GM21526 (cell line): ENCODE measurements around the gene GRIK4.

Experiments
- ATAC-seq: cut with Tn5 transposase; IDR thresholded peaks from one replicate; pipeline ENCODE4 v1.9.1; 2021; ENCODE audit warnings: moderate library complexity; ENCODE audit not compliant: unreplicated experiment, low FRiP score

Gene GRIK4

GRCh38 chr11:120547316-120547715 lies 35.8 kb downstream of the GRIK4 start:
- no peak for ATAC-seq

GRCh38 chr11:120547811-120548681 lies 36.5 kb downstream of the GRIK4 start:
- ATAC-seq, result no peak

GRCh38 chr11:120548682-120549209 lies 37.2 kb downstream of the GRIK4 start:
- no peak for ATAC-seq

GRCh38 chr11:120549346-120549745 lies 37.8 kb downstream of the GRIK4 start:
- ATAC-seq, result no peak

DNA sequence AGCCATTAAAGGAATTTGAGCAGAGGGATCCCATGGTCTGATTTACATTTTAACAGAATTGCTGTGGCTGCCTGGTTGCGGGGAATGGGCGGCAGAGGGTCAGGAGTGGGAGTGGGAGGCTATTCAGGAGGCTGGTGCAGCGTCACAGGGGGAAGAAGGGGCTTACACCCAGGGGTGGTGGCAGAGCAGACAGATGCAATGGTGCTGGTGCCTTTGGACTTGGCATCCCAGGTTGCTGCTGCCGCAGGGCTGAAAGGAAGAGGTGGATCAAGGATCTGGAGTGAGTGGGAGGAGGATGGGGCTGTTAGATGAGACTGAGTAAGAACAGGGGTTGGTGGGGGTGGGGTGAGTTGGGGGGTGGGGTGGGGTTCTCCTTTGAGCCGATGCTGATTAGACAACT lies 38.5 kb downstream of the GRIK4 start:
- no peak for ATAC-seq

GRCh38 chr11:120551191-120551590 lies 39.6 kb downstream of the GRIK4 start:
- no peak for ATAC-seq

DNA sequence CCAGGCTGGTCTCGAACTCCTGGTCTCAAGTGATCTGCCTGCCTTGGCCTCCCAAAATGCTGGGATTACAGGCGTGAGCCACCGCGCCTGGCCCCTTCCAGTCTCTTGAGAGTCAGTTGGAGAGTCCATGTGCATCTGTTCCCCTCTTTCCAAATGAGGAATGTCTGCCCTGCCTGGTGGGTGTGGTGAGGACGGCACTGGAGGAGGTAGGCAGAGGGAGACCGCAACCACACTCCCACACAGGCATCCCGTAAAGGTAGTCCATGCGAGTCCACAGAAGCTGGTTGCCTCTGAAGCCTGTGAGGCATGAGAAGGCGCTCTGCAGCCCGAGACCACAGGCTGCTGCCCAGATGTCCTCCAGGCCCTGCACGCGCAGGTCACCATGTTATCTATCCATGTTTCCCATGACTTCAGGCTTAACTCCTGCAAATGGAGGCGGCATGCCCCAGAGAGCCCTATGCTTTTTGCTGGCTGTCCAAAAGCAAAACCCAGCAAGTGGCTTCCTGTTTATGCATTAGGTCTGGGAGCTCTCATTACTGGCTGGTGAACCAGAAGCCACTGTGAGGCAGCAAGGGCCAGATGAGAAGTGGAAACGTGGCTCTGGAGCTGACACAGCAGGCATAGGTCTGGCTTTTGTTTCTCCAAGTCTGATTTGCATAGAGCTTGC lies 43.4 kb downstream of the GRIK4 start:
- no peak for ATAC-seq

DNA sequence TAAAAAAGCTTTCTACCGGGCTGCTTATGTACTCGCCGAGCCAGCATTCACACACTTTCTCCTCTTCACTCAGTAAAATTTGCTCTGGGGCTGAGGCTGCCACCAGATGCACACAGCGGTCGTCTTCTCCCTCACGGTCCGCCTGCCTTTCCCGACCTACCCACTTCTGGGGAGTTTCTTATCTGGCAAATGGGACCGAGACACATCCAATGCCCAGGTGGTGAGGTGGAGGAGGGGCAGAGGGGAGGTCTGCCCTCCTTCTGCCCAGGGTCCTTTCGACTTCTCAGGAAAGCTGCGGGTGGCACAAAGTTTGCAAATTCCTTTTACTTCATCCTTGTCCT lies 43.9 kb downstream of the GRIK4 start:
- ATAC-seq, result no peak

DNA sequence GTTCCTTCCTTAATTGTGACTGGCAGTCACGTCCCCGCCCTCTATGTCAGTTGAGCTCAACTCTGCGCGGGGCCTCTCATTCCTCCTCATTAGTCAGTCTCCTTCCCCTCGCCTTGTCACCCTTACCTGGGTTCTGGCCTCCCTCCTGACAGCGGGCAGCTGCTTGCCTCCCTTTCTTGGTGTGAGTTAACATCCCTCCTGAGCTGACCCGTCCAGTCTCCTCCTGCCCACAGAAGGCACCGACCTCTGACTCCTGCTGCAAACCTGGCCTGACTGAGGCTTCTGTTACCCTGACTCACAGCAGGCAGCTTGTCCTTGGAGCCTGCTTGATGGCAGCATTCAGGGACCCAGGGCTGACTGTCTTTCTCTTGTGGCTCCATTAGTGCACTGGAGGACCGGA lies 45.2 kb downstream of the GRIK4 start:
- no peak for ATAC-seq

DNA sequence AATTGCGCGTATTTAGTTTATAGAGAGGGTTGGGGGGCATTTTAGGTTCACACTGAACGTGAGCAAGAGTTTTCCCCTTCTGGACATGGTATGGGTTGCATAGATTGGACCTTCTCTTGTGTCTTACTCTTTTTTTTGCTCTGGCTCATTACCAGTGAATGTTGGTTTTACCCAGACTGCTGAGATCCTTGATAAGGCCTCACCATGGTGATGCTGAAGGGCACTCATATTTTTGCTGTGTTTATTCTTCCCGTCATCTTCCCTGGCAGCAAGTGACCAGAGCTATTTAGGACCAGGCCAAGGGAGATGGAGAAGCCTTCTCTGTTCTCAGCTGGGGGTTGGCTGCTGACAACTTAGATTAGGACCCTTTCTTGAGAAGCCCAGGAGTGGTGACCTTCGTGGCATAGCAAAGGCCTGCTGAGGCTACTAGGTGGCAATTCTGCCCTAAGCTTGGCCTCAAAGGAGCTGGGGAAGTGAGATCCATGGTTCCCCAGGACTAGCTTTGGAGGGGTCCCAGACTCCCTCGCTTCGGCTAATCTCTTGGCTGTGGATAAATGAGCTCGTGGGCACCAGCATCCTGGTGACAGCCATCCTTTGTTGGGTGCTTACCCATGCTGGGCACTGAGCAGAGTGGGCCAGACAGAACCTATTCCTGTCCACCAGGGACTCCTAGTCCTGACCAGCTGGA lies 47.3 kb downstream of the GRIK4 start:
- ATAC-seq, result no peak

DNA sequence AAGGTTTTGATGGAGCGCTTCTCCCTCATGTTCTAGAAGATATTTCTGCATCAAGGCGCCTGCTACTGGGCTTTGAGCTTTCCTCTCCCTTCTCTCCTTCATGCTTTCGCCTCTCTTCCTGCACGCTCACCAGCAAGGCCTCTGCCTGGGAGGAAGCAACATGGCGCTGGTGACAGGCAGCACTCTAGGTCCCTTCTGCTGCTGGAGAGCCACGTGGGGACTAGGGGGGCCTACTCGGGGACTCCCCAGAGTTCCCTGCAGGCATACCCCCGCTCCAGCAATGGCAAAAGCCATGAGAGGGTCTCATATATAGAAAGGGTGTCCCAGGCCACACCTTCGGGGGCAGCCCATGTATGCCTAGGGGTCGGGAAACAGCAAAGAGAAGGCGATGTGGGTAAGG lies 49.7 kb downstream of the GRIK4 start:
- no peak for ATAC-seq

DNA sequence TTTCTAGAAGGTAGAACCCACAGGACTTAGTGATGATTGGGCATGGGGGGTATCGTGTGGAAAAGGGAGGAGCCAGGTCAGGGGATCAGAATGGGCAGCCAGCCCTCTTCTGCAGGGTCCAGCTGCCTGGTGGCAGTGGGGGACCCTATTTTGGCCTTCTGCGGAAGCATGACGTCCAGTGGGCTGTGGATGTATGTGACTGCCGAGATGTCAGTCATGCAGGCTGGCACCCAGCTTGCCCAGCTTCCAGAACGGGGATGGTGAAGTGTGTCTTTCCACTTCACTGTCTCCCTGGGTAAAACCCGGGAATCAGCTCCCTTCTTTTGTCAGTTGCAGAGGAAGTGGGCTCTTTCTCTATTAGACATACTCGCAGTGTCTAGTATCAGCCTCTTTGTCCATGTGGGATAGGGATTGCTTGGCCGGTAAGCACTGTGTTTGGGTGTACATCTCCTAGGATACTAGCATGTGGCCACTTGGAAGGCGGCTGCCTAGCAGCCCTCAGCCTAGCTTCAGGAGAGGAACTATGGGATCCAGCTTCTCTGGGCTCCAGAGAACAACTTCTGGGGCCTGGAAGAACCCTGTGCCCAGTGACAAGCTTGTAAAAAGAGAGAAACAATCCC lies 51.4 kb downstream of the GRIK4 start:
- ATAC-seq, result no peak

DNA sequence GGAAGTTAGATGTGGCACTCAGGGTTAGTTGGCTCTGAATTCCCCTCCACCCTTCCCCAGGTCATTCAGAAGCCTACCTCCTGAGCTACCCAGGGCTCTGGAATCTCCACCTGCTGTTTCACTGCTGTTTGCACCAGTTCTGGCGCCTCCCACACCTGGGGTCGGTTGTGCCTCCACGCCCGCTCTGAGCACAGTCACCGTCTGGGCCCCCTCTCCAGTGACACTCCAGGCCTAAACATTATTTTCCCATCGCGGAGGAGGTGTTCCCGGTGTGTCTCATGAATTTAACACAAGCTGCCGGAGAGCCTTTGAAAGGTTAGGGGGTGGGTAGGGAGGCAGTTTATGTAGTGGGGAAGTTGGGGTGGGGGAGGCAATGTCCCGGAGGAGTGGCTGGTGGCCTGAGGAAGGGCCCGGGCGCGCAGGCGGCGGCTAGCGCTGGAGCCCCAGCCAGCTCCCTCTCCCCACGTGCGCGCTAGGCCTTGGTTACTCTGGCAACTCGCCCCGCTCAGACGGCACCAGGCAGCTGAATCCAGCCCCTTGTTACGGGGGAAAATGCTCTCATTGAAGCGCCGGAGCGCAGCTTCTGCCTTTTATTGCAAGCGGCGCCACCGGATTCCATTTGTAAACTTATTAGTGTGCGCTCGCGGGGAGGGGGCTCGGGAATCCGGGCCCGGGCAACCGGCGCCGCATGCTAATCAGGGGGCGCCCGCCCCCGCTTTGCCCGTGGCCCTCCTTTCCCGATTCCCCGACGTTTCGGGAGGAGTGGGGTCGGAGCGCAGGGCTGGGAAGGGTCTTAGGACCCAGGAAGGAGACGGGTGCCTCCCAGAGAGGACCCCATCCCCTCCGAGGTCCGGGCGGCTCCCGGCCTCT lies 52.4 kb downstream of the GRIK4 start:
- ATAC-seq, result no peak

GRCh38 chr11:120564573-120565311 lies 53.2 kb downstream of the GRIK4 start:
- no peak for ATAC-seq

GRCh38 chr11:120565466-120566155 lies 54.1 kb downstream of the GRIK4 start:
- ATAC-seq, result no peak

GRCh38 chr11:120566176-120566575 lies 54.6 kb downstream of the GRIK4 start:
- ATAC-seq, result no peak

DNA sequence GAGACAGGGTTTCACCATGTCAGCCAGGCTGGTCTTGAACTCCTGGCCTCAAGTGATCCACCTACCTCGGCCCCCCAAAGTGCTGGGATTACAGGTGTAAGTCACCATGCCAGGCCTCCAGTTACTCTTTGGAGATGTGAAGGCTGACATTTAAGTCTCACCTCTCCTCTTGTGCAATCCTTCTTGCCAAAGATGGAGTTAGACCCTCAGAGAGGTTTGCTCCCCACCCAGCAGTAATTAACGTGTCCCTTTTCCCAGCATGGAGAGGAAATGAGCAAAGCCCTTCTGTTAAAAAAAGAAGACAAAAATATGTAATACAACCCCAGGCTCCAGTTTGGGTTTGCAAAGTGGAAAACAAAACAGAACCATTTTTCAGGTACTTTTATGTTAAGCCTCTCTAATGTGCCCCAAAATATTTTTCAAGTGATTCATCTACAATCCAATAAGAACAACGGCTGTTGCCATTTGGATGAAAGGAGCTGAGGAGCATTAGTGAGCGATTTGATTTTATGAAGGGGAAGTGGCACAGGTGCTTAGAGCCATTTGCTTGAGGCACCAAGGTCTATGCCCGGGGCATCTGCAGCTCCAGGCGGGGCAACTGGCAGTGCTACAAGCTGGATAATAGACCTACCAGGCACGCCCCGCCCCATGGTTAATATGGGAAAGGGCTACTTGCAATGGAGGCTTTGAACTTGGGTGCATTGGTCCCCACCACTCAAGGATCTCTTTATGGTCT lies 57.2 kb downstream of the GRIK4 start:
- ATAC-seq, result no peak

DNA sequence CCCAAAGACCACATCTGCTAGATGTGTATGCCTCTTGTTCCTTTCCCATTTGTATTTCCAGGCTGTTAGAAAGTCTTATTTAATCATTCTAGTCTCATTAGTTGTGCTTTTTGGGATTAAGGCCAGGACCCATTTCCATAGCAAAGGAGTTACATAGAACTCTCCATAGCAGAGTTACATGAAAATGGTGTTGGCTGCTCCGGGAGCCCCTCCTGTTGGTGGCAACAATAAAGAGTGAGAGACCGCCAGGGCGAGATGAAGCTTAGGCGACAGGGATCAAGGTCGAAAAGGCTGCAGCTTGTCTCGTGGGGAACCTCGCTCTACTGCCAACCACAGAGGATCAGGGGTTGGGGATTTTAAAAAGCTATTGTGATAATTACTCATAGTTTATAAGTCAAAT lies 58.3 kb downstream of the GRIK4 start:
- ATAC-seq, result no peak
